DND-41 (cell line): ENCODE data around the gene BMP8B.

ENCODE experiments used
- CTCF ChIP-seq: IDR thresholded peaks from 2 replicates; pipeline ENCODE4 v1.5.1; 2012; ENCODE audit warnings: borderline replicate concordance, low read length, moderate library complexity, mild to moderate bottlenecking; ENCODE audit not compliant: poor library complexity, severe bottlenecking; ENCODE audit errors: extremely low read depth
- EZH2 ChIP-seq: IDR thresholded peaks from 3 replicates; pipeline ENCODE4 v1.6.1; 2012; ENCODE audit warnings: borderline replicate concordance, low read depth, mild to moderate bottlenecking, moderate library complexity, low read length, inconsistent platforms; ENCODE audit not compliant: severe bottlenecking

GRCh38 chr1:39788758-39789570 is at the start of gene BMP8B:
- TF ChIP-seq CTCF, result no peak
- no peak for TF ChIP-seq EZH2
